ENCODE results near the gene SAYSD1.

The SAYSD1 gene

DNA sequence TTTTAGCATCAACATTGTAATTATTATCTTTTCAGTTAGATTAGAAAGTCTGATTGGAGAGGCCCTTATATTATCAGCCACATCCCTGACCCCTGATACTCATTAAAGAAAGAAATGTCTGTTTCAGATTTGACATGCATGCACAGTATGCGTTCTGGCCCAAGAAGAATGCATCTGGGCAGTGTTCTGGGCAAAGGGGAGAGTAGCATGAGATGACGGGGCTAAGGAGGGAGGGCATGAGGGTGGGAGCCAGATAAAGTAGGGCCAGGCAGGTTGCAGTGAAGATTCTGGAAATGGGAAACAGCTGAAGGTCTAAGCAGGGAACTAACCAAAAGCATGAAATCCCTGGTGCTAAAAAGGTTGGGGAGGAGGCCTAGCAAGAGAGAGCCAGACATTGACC, 7.3 kb downstream of the SAYSD1 start:
- no peak for DNase-seq

DNA sequence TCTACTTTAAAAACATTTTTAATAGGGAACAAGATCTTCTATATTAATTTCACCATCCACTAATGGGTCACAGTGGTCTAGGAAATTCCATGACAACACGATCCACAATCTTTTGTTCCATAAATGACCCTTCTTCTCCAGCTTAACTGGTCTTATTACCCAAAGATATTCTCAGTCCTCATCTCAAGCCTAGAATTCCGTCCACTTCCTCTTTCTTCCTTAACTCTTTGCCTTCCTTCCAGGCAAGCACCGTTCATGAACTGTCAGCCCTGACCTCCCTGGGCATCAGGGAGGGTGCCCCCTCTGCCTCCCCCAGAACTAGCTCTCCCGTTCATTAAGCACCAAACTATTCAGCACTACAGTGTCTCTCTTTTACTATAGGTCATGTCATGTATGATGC, 8.0 kb downstream of the SAYSD1 start:
- DNase-seq, result no peak

DNA sequence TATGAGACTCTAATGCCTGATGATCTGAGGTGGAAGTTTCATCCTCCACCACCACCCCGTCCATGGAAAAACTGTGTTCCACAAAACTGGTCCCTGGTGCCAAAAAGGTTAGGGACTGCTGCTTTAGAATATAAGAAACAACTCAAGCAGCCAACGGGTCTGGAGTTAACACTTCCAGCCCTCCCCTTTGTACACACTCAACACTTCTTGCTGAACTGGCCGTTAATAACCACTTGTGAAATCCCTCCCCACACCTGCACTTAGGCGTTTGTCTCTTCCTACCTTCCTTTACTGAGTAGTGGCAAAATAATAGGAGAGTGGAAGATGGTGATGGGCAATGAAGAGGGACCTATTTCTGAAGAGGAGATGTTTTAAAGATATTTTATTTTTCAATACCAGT, 10.5 kb downstream of the SAYSD1 start:
- DNase-seq, result no peak

- no peak for DNase-seq
These were observed 12.2 kb downstream of the SAYSD1 start for GRCh38 chr6:39102821-39103136.

GRCh38 chr6:39102071-39102820, 12.7 kb downstream of the SAYSD1 start:
- peak; percentile 57 for DNase-seq

- DNase-seq, result no peak
These were observed 14.6 kb downstream of the SAYSD1 start for GRCh38 chr6:39100358-39100757.

DNA sequence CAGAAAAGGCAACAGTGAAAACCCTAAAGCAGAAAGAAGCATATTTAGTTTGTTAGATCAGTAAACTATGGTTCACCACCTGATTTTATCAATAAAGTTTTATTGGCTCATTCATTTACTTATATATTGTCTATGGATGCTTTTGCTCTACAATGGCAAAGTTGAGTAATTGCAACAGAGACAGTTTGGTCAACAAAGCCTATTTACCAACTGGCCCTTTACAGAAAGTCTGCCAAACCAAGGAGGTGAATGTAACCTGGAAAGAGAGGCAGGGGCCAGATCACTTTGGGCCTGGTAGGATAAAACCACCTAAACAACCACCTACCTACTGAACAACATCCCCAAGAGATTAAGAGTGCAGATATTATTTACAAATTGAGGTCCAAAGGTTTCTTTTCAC, 19.4 kb downstream of the SAYSD1 start:
- no peak for DNase-seq

DNA sequence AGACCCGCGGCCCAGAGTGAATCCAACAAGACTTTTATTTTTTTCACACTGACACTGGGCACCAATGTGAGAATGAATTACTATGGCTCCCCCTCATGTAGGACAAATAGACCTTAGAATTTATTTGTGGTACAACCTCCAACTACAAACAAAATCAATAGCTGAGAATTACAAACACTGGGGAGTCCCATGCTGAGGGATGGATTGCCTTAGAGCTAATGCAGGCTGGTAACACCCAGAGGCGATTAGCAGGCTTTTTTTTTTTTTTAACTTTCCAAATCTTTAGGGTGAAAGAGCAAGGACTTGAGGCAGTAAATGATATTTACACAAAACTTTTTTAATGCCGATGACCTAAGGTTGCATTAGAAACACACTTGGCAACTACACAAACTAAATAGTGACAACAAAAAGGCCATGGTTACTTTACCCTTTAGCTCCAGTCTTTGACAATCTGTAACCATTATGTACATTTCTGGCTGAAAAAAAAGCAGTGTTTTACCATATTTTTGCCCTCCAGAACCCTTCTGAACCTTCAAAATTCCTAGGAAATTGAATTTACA, 21.8 kb downstream of the SAYSD1 start:
- no peak for DNase-seq

GRCh38 chr6:39092124-39092523, 22.9 kb downstream of the SAYSD1 start:
- DNase-seq, result no peak

GRCh38 chr6:39091220-39091619, 23.8 kb downstream of the SAYSD1 start:
- no peak for DNase-seq

- no peak for DNase-seq
These were observed 24.9 kb downstream of the SAYSD1 start for GRCh38 chr6:39090036-39090435.

- DNase-seq, result peak; percentile 74
These were observed 26.7 kb downstream of the SAYSD1 start for GRCh38 chr6:39088331-39088730.

DNA sequence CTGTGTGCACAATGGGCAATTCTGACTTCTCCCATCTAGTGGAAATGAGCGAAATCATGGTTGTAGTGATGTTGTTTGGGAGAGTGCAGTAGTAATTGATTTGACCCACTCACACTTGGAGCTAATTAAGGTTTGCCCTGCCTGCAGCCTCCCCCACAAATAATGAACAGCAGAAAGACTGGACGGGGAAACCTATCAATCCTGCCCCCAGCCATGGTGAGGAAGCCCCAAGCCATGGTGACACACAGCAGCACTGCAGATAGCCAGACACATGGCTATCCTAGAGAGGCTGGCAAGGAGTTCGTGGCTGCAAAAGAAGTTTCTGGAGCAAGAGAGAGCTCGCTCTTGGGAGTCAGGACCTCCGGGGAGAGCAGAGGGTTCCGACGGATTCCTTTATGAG, 27.8 kb downstream of the SAYSD1 start:
- no peak for DNase-seq

DNA sequence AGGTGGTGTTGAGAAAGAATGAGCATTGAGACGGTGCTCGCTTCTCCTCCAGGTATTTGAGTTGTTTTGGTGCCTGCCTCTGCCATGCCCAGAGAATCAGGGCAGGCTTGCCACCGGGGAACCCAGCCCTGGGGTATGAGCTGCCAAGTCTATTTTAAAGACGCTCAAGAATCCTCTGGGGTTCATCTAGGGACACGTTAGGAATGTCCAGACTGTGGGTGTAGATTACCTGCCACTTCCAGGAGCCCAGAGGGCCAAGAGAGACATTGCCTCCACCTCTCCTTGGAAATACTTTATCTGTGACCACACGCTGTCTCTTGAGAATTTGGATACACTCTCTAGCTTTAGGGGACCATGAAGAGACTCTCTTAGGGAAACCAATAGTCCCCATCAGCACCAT, 28.3 kb downstream of the SAYSD1 start:
- DNase-seq, result no peak

GRCh38 chr6:39086294-39086693, 28.7 kb downstream of the SAYSD1 start:
- no peak for DNase-seq

DNA sequence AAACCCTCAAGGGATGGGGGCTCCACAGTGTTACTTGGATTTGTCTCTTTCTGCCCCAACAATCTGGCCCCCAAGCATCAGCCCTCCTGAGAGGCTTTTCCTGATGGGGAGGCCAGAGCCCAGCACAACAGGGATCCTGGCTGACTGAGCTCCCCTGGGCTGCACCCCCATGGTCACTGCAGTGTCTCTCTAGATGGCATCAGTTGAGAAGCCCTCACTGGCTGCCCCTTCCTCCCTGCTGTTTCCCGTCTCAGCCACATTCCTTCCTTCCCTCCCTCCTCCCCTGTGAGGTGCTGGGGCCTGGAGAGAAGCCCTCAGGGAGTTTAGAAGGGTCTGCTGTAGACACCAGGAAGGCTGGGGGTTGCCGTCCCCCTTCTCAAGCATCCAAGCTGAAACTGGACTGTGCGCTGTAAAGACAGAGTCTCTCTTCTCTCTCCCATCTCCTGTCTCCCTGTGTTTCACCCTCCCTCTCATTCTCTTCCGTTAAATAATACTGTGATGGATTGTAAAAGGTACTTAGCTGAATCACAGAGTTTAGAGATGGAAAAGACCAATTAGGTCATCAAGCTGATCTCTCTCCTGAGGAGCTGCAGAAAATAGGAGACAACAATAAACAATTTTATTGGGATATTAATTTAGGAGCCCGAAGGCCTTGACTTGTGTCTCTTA, 29.7 kb downstream of the SAYSD1 start:
- no peak for DNase-seq

DNA sequence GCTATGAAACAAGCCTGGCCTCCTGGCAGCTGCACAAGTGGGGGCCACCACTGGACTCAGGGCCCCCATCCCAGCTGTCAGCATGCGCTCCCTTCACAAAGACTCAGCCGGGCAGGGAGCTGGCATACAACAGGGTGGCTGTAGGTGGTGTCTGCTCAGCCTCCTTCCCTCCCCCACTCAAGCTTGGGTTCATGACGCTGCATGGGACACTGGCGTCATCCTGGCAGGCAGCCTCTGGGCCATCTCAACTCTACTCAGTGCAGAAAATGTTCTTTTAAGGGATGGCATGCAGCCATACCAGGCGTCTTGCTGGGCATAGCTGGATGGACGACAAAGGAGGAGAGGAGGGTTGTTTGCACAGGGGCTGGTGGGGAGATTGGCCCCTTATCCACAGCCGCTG, 30.5 kb downstream of the SAYSD1 start:
- no peak for DNase-seq

DNA sequence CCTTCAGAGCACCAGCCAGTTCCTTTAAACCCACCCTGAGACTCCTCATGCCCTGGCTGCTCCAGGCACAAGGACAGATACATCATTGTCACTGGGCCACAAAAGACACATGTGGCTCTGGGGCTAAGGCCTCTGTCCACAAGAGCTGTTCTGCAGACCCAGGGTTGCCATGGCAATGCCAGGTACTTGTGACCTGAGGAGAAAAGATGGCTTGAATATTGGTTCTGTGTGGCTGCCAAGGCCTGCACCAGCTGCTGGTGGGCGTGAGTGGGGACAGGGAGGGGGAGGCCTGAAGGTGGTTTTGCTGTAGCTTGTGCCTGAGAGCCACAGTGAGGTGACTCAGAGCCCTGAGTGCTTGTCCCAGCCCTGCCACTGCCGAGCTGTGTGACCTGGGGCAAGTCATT, 31.8 kb downstream of the SAYSD1 start:
- DNase-seq, result no peak

DNA sequence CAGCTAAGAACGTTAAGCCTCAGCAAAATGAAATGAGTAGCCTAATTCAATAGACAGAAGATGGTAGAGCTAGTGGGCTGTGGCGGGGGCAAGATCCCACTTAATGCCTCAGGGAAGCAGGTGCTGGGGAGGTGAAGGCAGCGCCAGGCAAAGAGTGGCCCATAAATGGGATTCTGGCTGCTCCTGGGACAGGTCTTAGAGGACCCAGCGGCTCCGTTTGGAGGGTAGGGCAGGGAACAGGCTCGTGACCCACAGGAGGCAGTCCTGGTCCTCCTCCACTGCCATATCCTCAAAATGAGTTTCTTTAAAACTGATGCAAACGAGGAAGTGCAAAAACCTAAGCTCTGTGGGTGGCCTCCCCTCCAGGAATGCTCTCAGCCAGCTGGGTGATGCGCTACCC, 32.7 kb downstream of the SAYSD1 start:
- no peak for DNase-seq

GRCh38 chr6:39080246-39080875, 34.6 kb downstream of the SAYSD1 start:
- no peak for DNase-seq

GRCh38 chr6:39079197-39080125, 35.5 kb downstream of the SAYSD1 start:
- no peak for DNase-seq

- no peak for DNase-seq
These were observed 36.3 kb downstream of the SAYSD1 start for GRCh38 chr6:39078695-39079094.

Data from femur (tissue), 1 donor.